SW 1271 (cell line): Measurements from ENCODE around the gene APH1B.
A peak's percentile ranks its signal among the peaks of the same experiment; 100 is the strongest.
"Not testable (repeated sequence)": the region's sequence is repeated elsewhere in the genome, so short reads cannot be mapped to it uniquely, and the experiment has no call there.

Experiments
- DNase-seq, 2 experiments: peaks; one replicate each; lab custom pipeline; 2025; lab: John Stamatoyannopoulos, UW

The APH1B gene

DNA sequence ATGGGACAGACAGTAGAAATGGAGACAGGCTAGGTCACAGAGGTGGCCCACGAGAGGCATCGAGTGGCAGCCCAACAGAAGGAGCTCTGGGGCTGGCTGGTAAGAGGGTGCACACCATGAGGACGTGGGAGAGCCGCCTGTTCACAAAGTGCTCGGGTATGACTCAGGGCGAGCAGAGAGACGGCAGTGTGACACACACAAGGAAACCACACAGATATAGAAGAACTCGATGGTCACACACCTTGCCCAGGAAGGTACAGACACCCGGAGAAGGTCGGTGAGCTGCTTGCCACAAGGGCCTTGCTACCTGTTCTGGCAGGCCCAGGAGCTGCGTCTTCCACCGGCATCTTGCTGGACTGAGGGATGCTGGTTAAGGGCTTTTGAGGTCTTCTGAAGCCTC, 54.1 kb downstream of the APH1B start:
- no peak for DNase-seq

DNA sequence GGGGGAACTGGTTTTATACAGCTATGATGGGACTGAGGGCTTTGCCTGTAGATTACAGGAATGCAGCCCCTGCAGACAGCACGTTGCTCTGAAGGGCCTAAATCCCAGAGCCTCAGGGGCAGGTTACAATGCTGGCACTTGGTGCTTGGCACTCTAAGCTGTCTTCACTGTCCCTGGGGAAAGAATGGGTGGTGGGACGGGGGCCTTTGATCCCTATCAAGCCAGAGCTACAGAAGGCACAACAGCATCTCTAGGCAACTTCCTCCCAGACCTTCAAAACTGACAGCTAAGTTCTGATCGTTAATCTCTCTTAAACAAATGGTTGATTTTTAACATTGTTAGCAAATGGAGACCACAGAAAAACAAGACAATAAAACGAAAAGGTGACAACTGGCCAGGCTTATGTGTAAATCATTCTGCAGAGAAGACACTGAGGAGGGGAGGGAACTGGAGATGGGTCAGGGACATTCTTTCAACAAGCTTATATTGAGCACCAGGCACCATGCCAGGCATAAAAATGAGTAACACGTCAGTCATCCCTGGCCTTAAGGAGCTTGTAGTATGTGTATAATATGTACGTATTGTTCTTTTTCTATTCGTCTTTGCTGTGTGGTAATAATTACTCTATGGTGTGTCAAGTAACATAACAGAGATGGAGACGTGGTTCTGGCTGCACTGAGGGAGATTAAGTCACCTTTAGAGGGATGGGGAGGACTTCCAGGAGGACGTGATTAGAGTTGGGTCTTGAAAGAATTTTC, 55.1 kb downstream of the APH1B start:
- peak in 1 of 2 experiments; percentile 26 for DNase-seq

DNA sequence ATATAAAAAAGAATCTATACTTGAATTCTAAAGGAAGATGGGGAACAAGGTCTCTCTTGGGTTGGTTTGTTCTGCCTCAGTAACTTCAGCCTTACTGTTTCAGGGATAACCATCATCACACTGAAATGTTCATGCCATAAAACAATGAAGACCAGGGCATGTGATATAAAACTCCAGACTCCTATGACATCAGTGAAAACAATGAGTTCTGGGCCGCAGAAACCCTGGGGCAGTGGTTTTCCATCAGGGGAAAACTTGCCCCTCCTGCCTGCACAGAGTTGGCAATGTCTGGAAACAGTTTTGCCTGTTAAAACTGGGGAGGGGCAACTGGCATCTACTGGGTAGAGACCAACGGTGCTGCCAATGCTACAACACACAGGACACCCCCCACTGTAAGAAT, 57.4 kb downstream of the APH1B start:
- DNase-seq = no peak

DNA sequence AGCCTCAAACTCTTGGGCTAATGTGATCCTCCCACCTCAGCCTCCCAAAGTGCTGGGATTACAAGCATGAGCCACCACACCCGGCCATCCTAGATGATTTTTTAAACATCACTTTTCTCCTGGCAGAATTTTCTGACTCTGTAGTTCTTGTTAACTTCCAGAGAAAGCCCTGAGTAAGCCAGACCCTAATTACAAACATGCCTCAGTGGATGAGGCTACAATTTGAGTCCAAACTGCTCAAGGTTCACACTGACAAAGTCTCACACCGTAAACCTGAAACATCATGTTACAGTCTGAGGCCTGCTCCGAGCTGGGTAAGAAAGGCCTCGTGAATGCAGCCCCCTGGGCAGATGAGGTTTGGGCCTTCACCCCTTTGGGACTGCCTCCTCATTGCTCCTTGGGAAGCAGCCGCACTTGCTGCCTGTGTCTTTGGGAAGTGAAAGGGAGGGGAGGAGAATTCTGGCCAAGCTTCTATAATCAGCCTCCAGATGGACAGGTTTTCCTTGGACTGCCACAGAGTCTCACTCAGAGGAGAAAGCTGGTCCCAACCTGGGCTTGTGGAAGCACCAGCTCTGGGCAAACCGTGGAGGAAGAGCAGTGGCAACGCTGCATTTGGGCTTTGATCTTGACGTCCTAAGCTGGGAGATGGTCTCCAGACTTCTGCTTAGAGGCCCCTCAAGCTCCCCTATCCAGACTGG, 58.3 kb downstream of the APH1B start:
- no peak for DNase-seq

DNA sequence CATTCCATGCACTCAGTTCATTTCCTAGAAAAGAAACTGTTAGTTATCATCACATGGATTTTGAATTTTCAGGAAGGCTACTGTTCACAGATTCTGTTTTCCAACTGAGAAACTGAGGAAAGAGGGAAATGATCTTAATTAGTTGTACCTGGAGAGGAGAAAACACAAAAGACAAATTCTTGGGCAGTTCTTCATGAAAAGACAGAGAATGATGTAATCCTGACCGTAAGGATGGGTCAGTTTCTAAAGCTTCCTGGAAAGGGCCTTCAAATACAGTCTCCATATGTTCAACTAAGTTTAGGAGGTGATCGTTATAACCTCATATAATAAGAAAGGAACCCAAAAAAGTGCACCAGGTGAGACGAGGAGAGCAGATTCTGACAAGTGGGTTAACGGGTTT, 59.6 kb downstream of the APH1B start:
- no peak for DNase-seq

DNA sequence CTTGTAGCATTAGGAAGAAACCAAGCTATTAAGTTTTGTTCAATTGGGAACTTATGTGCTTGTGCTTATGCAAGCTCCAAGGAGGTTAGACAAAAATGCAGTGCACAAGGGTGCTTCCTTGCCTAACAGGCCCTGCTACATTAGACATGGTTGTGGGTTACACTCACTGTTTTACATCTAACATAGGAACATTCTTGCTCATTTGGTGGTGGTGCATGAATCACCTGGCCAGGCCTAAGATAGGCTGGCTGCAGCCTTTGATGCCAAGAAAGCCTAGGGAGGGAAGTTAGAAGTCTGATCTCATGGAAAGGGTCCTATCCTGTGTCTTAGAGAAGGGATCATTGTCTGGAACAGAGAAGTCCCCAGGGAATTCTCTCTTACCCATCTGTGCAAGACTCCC, 60.8 kb downstream of the APH1B start:
- DNase-seq = no peak

DNA sequence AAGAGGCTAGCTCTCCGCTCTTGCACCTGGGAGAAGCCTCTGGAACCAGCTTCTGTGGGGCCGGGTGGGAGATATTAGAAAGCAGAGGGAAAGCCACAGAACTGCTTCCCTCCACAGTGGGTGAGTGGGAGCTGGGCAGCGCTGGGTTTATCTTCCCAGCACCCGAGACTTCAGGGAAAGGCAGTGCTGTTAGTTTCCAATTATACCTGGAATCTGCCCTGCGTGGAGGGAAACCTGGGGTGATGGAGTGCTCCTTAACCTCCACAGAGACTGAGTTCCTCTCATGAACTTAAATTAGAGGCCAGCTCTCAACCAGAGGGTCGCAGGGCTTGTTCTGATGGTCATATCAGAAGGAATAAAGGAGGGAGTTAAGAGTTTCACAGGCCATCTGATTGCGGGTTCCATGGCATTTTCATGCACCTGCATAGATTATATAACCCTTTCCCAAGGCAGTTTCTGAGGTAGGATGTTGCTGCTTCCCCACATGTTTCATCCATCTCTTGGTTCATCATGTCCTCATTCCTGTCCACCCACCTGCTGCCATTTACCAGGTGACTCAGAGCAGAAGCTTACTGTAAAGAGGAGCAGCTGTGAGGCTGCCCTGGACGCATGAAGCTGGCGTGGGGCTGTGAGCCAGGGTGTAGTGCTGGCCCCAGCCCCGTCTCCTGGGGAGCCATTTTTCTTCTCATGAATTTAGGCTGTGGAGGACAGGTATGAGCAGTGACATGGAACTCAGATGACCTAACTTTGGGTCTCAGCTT, 61.8 kb downstream of the APH1B start:
- DNase-seq = no peak

- no peak for DNase-seq
Observed at GRCh38 chr15:63339836-63340235, 62.4 kb downstream of the APH1B start.

- no peak for DNase-seq
Observed at GRCh38 chr15:63340353-63340752, 62.9 kb downstream of the APH1B start.

GRCh38 chr15:63340878-63341277, 63.5 kb downstream of the APH1B start:
- DNase-seq = no peak

- DNase-seq = no peak
Observed at GRCh38 chr15:63341898-63342297, 64.5 kb downstream of the APH1B start.

- DNase-seq = not testable (repeated sequence)
Observed at GRCh38 chr15:63342996-63343562, 65.7 kb downstream of the APH1B start.

GRCh38 chr15:63344731-63345390, 67.5 kb downstream of the APH1B start:
- DNase-seq = no peak

- no peak for DNase-seq
Observed at GRCh38 chr15:63345391-63345752, 68.0 kb downstream of the APH1B start.

DNA sequence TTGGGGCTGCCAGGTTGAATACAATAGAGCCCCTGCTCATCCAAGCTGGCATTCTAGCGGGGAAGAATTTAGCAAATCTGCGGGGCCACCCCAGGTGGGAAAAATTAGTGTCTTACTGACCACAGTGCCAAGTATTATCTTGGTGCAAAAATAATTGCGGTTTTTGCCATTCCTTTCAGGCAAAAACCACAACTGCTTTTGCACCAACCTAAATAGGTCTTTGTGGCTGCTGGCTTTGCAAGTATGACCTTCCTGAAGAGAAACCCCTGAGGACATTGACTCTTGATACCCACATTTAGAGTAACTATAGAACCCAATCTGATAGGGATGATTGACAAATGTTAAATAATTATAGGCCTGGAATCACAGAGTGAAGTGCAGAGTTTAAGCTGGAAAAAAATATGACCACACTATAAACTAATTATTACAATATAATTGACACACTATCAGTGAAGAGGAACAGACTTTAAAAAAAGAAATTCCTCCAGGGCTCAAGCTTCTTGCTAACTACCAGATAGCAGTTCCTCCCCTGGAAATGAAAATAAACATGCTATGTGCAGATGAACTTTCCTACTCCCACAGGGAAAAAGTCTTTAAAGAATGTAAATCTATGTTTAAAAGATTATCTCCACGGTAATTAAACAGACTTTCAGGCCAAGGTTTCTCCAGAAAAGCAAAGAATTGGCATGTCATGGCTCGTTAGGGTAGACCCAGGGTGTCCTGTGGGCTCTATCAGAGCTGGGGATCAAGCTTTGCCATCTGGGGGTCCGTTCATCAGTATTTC, 69.9 kb downstream of the APH1B start:
- no peak for DNase-seq

DNA sequence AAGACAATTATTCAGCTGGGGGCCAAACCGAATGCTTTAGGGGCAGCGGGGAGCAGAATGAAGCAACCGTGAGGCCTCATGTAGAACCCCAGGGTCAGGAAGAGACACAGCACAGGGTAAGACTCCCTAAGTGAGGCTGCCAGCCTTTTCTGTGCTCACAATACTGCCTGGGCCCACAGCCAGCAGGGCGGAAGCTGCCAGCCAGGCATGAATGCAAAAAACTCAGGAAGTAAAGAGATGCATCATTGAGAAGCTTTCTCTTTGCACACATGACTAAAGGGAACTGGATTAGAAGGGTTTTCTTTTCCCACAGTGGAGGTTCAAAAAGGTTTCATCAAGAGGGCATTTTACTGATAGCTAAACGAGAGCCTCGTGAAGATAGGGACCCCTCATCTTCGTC, 71.0 kb downstream of the APH1B start:
- DNase-seq = no peak

- no peak for DNase-seq
Observed at GRCh38 chr15:63349156-63349555, 71.8 kb downstream of the APH1B start.

DNA sequence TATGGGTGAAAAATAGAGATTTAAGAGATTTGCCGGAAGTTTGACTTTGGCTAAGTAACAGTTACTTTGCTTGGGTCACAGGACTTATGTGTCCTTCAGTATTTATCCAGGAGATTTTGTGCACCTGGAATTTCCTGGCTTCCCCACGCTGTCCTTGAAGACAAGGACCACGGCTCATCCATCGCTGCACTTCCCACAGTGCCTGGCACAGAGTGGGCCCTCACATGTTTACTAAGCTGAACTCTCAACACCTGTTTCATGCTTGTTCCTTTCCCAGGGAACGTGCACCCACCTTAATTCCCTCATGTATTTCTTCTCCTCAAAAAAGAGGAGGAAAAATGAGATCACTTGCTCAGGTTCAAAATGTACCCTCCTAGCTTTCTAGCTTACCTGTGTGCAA, 72.2 kb downstream of the APH1B start:
- DNase-seq = no peak

DNA sequence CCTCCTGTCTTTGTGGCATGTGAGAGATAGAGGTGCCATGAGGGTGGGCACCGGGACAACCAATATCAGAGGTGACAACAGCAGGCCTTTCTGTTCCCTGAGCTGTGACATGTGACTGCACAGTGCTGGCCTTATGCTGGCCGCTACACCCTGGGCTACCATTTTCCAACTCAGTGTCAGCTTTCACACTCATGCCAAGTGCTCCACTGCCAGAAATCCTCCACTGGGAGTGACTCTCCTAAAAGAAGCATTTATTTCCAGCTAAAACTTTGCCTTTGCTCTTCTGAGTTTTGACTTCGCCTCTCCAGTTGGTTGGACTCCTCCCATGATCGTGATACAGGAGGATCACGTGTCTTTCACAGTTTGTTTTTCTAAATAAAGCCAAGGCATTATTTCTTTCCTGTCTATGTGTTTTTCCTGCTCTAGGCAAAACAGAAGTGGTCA, 72.8 kb downstream of the APH1B start:
- DNase-seq = no peak

DNA sequence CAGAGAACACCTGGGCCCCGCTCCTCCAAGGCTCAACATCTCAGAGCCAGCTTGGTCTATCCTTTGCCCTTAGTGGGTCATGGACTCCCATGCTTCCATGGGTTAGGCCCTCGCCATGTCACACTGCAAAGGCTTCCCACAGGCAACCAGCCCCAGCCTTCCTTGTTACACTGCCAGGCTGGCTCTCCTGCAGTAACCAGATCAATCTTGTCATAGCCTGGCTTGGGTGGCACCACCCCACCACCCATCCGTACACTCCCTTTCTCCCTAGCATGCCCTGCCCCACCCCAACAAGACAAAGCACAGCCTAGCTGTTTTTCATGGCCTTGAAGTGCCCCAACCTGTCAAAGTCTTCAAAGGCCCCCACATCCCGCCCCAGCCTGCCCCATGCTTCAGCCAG, 73.8 kb downstream of the APH1B start:
- DNase-seq = no peak

- no peak for DNase-seq
Observed at GRCh38 chr15:63352808-63353207, 75.4 kb downstream of the APH1B start.
